Muscle layer of duodenum (tissue), 2 donors: ENCODE results near the gene IFFO2.

Source experiments
- H3K27ac ChIP-seq: one replicate; pipeline ENCODE4 v1.7.0; 2013; ENCODE audit warnings: mild to moderate bottlenecking, low read length
- H3K27me3 ChIP-seq: one replicate; pipeline ENCODE4 v1.7.0; 2013; ENCODE audit warnings: low read depth, mild to moderate bottlenecking, control low read depth, low read length
- H3K36me3 ChIP-seq, 2 donors: one replicate each; pipeline ENCODE4 v1.7.0; 2013; ENCODE audit warnings: low read length in 2 of 2, control low read depth in 1 of 2, mild to moderate bottlenecking in 1 of 2; ENCODE audit not compliant: insufficient read depth in 2 of 2, control insufficient read depth in 1 of 2
- H3K4me1 ChIP-seq, 2 donors: one replicate each; pipeline ENCODE4 v1.7.0; 2013; ENCODE audit warnings: low read length in 2 of 2, mild to moderate bottlenecking in 2 of 2, control low read depth in 1 of 2, moderate library complexity in 1 of 2; ENCODE audit not compliant: insufficient read depth in 2 of 2, control insufficient read depth in 1 of 2
- H3K4me3 ChIP-seq, 2 donors: one replicate each; pipeline ENCODE4 v1.7.0; 2013; ENCODE audit warnings: low read length in 2 of 2, low read depth in 1 of 2, mild to moderate bottlenecking in 1 of 2
- H3K9me3 ChIP-seq, 2 donors: one replicate each; pipeline ENCODE4 v1.7.0; 2013; ENCODE audit warnings: low read length in 2 of 2, control low read depth in 1 of 2, mild to moderate bottlenecking in 1 of 2; ENCODE audit not compliant: control insufficient read depth in 1 of 2
- donor health status: healthy.

The IFFO2 gene

DNA sequence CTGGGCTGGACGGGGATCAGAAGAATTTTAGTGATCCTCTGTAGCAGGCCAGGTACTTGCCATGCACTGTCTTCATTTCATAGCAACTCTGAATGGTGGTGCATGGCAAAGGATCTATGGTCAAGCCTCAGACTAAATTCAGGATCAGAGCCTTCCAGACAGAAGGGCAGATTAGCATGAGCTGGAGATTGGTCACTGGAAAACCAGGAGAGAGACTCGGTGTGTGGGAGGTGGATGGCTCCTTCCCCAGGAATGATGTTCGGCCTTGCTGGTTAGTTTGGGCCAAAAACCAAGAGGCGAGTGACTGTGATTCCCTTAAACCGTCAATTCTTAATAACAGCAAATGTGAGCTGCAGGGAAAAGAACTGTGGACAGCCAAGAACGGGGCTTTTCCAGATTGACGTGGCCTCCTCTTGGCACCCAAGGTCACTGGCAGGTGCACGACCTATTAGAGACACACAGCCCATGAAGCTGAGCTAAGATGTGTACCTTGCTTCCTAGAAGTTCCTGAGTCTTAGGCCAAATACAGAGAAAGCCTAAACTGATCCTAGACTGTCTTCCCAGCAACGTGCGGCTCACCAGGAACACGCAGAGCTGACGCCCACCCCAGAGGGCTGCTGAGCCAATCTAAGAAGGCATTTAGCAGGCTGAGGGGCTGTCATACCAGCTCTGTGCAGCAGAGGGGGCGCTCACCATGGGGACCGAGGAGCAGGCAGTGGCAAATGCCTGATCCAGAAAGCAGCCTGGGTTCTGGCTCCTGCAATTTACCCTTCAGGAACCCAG lies 72.6 kb downstream of the IFFO2 start:
- H3K36me3 ChIP-seq, result peaks cover 0 to 22% of the 10 kb centered on the region in 2 donors
- no peaks in the 10 kb centered on the region for H3K9me3 ChIP-seq
- no peak overlapping the region for H3K4me3 ChIP-seq
- H3K4me1 ChIP-seq, result no peaks in the 10 kb centered on the region
- no peaks in the 10 kb centered on the region for H3K27me3 ChIP-seq
- no peak overlapping the region for H3K27ac ChIP-seq

DNA sequence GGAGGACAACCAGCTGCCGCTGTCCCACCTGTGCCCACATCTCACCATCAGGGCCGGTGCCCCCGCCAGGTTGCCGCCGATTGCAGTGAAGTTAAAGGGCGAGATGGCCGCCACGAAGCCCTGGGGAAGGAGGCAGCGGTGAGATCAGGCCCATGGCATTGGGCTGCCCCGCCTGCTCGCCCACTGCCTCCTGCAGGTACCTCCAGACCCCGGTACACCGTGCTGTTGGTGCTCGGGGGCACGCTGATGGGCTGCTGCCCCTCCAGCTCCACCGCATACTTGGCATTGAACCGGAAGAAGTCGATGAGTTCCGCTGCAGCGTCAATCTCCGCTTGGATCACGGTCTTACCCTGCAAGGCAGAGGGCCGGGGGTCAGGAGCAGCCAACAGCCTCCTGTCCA lies 73.4 kb downstream of the IFFO2 start:
- Histone ChIP-seq H3K4me3 (no peak overlapping the region), H3K9me3 (no peaks in the 10 kb centered on the region), H3K27ac (no peak overlapping the region), H3K4me1 (no peaks in the 10 kb centered on the region), H3K36me3 (peaks cover 0 to 22% of the 10 kb centered on the region in 2 donors), H3K27me3 (no peaks in the 10 kb centered on the region)

DNA sequence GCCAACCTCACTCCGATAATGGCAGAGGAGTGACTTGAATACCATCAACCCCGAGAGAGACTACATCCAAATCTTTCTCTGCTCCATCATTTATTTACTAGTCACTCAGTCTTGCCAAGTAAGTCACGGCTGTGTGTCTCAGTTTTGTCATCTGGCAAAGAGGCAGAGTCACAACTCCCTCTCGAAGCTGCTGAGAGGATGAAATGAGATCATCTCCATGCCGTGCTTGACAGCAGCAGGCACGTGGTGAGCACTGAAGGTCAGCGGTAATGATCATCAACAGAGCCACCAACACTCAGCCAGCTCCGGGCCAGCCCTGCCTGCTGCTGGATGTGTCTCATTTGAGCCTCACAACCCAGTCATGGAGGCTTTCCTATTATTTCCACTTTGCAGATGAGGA lies 74.0 kb downstream of the IFFO2 start:
- Histone ChIP-seq H3K9me3 (no peaks in the 10 kb centered on the region), H3K36me3 (peaks cover 0 to 22% of the 10 kb centered on the region in 2 donors), H3K27me3 (no peaks in the 10 kb centered on the region), H3K4me1 (no peaks in the 10 kb centered on the region), H3K4me3 (no peak overlapping the region), H3K27ac (no peak overlapping the region)

DNA sequence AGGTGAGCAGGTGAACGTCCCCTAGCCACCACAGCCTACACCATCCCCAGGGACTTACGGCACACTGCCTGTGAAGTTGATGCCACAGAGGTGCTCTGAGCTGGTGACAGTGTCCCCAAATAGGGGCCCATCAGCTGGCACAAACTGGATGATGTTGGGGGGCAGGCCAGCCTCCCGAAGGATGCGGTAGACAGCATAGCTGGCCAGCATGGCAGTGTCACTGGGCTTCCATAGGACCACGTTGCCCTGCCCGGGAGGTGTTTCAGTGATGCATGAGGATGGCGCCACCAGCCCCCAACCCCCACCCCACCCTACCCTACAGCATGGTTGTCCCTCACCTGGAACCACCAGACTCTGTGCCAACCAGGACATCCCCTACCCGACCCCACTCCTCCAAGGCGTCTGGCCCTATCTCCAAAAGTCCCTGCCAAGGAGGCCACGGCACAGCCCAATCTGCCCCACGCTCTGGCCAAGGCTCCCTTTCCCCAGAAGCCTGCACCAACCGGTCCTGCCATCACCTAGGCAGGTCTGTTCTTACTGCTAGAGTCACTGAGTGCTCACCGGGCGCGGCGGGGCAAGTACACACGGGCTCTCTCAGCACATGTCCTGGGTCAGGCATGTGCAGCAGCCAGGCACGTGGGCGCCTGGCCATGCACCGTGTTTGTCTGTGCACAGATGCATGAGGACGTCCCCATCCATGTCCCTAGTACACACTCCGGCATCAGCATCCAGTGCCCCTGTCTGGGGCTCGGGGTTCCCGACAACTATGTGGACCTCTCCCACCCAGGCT lies 74.6 kb downstream of the IFFO2 start:
- Histone ChIP-seq H3K9me3 (no peaks in the 10 kb centered on the region), H3K4me1 (no peaks in the 10 kb centered on the region), H3K36me3 (peaks cover 0 to 22% of the 10 kb centered on the region in 2 donors), H3K27me3 (no peaks in the 10 kb centered on the region), H3K27ac (no peak overlapping the region), H3K4me3 (no peak overlapping the region)

DNA sequence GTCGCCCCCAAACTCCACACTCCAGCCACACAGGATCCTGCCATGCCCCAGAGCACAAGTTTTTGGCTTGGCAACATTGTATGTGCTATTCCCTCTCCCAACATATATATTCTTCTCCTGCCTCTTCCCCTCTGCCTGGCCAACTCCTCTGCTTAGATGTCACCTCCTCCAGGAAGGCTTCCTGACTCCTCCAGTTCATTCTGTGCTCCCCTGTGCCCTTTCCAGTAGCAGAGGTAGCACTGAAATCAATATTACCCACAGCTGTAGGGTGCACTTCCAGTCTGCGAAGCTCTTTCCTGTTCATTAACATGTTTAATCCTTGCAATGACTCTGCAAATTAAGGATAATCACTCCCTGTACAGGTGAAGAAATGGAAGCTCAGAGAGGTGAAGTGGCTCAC lies 75.3 kb downstream of the IFFO2 start:
- Histone ChIP-seq H3K27me3 (no peaks in the 10 kb centered on the region), H3K4me1 (no peaks in the 10 kb centered on the region), H3K9me3 (no peaks in the 10 kb centered on the region), H3K36me3 (peaks cover 0 to 22% of the 10 kb centered on the region in 2 donors), H3K4me3 (no peak overlapping the region), H3K27ac (no peak overlapping the region)

DNA sequence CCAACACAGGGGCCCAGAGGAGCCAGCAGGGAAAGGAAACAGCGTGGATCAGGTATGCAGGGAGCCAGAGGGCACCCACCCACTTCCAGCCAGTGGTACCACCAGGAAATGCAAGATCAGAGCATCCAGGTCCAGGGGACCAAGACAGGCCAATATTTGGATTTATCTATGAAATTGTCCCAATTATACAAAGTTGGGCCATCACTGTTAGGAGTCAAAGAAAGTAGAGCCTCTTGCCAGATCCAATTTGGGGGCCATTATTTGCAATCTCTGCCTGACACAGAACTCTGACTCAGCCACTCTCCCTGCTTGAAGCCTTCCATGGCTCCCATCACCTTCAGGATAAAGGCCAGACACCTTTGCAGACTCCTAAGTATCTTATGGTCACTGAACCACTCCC lies 75.9 kb downstream of the IFFO2 start:
- Histone ChIP-seq H3K27me3 (no peaks in the 10 kb centered on the region), H3K4me3 (no peak overlapping the region), H3K9me3 (no peaks in the 10 kb centered on the region), H3K36me3 (peaks cover 0 to 22% of the 10 kb centered on the region in 2 donors), H3K4me1 (no peaks in the 10 kb centered on the region), H3K27ac (no peak overlapping the region)

DNA sequence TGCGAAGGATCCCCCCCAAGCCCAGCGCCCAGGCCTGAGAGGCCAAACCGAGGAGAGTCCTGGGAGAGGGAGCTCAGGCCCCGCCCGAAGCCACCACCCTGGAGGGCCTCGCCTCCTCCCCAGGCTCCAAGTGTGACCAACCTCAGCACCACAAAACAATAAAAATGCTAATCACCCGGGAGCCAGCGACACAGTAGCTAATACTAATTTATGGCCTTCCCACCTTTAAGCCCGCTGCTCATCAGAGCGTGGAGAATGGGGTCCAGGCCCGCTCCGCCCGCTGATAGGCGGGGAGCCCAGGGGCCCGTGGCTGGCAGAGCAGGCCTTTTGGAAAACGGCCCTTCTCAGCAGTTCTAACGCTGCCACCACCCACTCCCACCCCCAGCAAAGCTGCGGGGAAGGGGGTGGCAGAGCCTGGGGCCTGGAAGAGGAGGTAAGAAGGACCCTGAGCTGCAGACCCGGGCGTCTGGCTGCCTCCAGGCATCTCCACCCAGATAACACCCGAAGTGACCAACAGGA lies 76.6 kb downstream of the IFFO2 start:
- Histone ChIP-seq H3K36me3 (peaks cover 0 to 22% of the 10 kb centered on the region in 2 donors), H3K4me1 (no peaks in the 10 kb centered on the region), H3K27me3 (no peaks in the 10 kb centered on the region), H3K9me3 (no peaks in the 10 kb centered on the region), H3K27ac (no peak overlapping the region), H3K4me3 (no peak overlapping the region)

DNA sequence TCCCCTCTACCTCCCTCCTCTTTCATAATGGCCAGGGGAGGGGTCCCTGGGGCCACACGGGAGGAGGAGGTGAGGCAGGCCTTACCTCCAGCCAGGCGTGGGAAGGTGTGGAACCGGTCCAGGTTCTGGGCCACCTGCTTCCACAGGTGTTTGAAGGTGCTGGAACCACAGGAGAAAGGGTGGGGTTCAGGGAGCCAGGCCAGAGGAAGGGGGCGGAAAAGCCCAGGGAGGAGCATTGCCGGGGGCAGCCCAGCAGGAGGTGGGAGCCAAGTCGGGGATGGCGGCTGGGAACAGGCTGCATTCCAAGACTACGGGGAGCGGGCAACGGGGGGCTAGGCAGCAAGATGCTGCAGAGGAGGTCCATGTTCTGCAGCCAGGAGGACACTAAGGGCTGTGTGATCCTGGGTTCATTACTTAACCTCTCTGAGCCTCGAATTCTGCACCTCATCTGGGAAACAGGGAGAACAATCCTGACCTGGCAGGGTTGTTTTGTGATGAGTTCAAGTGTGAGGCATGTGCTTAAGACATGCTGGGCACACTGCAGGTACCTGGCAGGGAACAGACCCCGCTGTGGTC lies 77.2 kb downstream of the IFFO2 start:
- Histone ChIP-seq H3K4me1 (no peaks in the 10 kb centered on the region), H3K36me3 (peaks cover 0 to 22% of the 10 kb centered on the region in 2 donors), H3K4me3 (no peak overlapping the region), H3K9me3 (no peaks in the 10 kb centered on the region), H3K27me3 (no peaks in the 10 kb centered on the region), H3K27ac (no peak overlapping the region)

DNA sequence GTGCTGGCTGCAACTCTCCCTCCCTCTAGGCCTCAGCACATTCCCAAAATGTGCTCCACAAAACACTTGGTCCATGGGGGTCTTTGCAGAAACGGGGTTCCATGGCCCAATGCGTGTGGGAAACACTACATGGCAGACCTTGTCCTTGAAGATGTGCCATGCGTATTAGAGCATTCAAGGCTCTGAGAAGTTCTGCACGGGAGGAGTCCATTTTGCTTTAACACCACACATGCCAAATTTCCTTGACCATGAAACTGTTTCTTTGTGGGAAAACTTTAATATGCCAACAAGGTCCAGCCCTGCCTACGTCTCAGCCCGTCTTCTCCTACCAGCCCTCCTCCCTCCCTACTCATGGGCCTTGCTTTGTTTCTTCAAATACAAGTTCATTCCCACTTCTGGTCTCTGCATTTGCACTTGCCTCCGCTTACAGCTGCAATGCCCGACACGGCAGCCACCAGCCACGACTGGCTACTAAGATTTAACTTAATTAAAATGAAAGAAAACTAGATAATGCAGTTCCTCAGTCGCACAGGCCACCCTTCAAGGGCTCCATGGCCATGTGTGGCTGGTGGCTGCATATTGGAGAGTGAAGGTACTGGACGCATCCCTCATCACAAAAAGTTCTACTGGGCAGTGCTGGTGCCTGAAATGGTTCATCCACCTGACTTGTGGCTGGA lies 77.8 kb downstream of the IFFO2 start:
- H3K4me3 ChIP-seq, result no peak overlapping the region
- no peak overlapping the region for H3K27ac ChIP-seq
- no peaks in the 10 kb centered on the region for H3K4me1 ChIP-seq
- H3K36me3 ChIP-seq, result peaks cover 0 to 22% of the 10 kb centered on the region in 2 donors
- no peaks in the 10 kb centered on the region for H3K9me3 ChIP-seq
- no peaks in the 10 kb centered on the region for H3K27me3 ChIP-seq

DNA sequence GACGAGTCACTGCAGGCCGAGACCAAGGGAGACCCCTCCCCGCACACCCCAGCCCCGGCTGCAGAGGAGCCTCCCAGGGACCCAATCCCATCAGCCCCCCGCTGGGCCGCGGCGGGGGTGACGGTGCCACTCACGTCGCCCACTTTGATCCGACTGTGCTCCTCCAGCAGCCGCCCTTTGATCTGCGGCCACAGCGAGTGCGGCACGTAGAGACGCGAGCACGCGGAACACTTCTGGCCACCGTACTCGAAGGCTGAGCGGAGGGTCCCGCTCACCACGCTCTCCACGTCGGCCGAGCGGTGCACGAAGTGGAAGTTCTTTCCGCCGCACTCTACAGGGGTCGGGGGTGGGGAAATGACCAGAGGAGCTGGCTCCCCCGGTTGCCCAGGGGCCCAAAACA lies 79.2 kb downstream of the IFFO2 start:
- Histone ChIP-seq H3K27me3 (no peaks in the 10 kb centered on the region), H3K27ac (no peak overlapping the region), H3K9me3 (no peaks in the 10 kb centered on the region), H3K36me3 (peaks cover 0 to 18% of the 10 kb centered on the region in 2 donors), H3K4me3 (no peak overlapping the region), H3K4me1 (no peaks in the 10 kb centered on the region)

DNA sequence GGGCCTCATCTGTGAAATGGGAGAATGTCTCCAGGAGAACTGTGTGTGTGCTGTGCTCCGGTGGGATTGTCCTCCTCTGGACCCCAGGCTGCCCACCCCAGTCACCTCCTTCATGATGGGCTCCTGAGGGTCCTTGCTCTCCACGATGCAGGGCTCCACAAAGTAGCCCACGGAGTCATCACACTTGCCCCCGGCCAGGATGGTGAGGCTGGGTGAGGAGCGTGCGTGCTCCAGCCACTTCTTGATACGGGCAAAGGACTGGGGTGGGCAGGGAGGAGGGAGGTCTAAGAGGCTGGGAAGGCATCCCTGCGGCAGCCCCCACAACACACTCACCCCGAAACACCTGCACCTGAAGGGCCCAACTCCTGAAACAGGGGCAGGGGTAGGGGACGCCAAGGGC lies 80.3 kb downstream of the IFFO2 start:
- Histone ChIP-seq H3K36me3 (peaks cover 0 to 13% of the 10 kb centered on the region in 2 donors), H3K4me1 (no peaks in the 10 kb centered on the region), H3K9me3 (no peaks in the 10 kb centered on the region), H3K4me3 (no peak overlapping the region), H3K27ac (no peak overlapping the region), H3K27me3 (no peaks in the 10 kb centered on the region)
